DMS114 treated with DMSO at 0.1 percent for 48 hours (cell line): ENCODE results near the gene SLC25A41.

Source experiments
- DNase-seq: peaks from one replicate; lab custom pipeline; 2025; ENCODE audit not compliant: unreplicated experiment; lab: John Stamatoyannopoulos, UW

The SLC25A41 gene

GRCh38 chr19:6433663-6434062, at the start of gene SLC25A41:
SLC25A41 (minus strand) TSS chr19:6433763; CDS start chr19:6433693, 70 bp downstream.
- no peak for DNase-seq

DNA sequence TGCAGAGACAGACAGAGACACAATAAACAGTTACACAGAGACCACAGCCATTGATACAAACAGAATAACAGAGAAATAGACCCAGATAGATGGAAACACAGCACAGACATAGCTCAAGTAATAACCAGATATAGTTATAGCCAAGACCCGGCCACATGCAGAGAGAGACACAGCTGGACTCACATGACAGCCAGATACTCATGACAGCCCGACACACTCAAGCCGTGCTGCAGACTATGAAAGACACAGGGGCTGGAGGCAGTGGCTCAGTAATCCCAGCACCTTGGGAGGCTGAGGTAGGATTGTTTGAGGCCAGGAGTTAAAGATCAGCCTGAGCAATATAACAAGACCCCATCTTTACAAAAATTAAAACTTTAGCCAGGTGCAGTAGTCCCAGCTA, 49.7 kb upstream of the SLC25A41 start:
- no peak for DNase-seq

DNA sequence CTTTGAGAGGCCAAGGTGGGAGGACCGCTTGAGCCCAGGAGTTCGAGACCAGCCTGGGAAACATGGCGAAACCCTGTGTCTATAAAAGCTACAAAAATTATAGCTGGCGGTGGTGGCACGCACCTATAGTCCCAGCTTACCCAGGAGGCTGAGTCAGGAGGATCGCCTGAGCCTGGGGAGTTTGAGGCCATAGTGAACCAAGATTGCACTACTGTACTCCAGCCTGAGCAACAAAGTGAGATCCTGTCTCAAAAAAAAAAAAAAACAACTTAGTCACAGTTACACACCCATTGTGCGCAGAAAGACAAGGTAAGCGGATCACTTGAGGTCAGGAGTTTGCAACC, 48.8 kb upstream of the SLC25A41 start:
- DNase-seq: no peak

- DNase-seq: no peak
Measured at GRCh38 chr19:6481541-6482342, 48.2 kb upstream of the SLC25A41 start, which contains the start of gene DENND1C. DENND1C (minus strand) TSS chr19:6481787; CDS start chr19:6481695, 92 bp downstream.

- no peak for DNase-seq
Measured at GRCh38 chr19:6480848-6481415, 47.4 kb upstream of the SLC25A41 start.

GRCh38 chr19:6479836-6480398, 46.4 kb upstream of the SLC25A41 start:
- no peak for DNase-seq

DNA sequence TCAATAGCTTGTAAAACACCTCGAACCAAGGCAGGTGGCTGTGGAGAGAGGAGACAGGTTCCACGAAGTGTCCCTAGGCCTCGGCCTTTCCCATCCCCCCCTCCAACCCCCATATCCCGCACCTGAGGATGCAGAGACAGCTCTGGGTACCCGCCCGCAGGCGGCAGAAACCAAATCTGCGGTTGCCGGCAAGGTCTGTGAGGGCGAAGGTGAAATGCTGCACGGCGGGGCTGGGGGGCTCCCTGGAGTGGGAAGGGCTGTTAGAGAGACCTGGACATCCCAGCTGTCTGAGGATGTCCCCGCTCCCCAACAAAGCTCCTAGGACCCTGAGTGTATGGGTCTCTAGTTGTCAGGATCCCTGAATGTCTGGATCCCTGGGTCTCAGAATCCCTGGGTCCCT, 45.3 kb upstream of the SLC25A41 start:
- no peak for DNase-seq

DNA sequence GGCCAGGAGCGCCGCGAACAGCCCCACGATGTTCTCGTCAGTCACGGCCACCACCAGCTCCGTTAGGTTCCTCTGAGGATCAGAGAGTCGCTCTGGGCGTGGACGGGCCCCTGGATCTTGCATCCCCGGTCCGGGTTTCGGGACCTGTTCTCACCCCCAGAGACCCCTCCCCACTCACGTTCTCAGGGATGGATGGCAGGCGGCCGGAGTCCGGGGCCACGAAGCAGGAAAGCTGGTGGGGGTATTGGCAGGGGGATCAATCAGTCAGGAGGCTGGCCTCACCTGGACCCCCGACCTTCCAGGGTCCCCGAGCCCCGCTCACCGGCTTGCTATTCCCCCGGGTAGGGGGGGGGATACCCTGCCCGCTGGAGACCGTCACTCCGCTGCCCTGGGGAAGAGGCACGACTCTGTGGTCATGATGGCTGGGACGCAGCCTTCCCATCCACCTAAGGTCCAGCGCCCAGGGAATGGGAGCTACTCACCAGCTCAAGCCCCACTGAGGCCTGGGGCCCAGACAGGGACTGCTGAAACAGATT, 43.4 kb upstream of the SLC25A41 start:
- DNase-seq: no peak

- DNase-seq: peak; percentile 86
Measured at GRCh38 chr19:6476155-6476895, 42.8 kb upstream of the SLC25A41 start.

GRCh38 chr19:6475321-6476108, 42.0 kb upstream of the SLC25A41 start:
- DNase-seq: no peak

- no peak for DNase-seq
Measured at GRCh38 chr19:6473647-6474046, 40.1 kb upstream of the SLC25A41 start.

- DNase-seq: no peak
Measured at GRCh38 chr19:6472713-6473112, 39.1 kb upstream of the SLC25A41 start.

DNA sequence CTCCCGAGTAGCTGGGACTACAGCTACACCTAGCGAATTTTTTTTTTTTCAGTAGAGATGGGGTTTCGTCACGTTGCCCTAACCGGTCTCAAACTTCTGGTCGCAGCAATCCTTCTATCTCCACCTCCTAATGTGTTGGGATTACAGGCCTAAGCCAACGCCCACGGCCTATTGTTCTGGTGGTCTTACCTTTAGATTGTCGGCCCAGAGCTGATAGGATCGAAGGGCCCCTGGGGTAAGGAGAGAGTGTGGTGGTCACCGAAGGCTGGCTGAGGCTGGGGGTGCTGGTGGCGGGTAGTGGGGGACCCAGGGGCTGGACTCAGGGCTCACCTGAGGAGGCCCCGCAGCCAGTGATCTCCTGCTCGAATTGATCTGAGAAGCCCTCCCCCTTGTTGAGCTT, 37.5 kb upstream of the SLC25A41 start:
- DNase-seq: no peak

DNA sequence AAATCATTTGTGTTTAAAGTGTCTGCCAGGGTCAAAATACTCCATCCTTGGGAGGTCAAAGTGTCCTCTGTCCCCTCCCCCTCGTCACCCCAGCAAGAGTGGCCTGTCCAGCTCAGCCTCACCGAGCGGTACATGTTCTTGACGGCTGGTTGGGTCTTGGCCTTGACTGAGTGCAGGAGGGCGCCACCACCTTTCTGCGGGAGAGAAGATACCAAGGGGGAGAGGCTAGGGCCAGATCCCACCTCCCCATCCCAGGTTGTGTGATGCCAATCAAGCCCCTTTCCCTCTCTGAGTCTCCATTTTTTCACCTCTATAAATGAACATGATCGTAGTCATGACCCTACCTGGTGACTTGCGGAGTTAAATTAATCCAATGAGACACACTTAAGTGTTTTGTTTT, 36.6 kb upstream of the SLC25A41 start:
- no peak for DNase-seq

DNA sequence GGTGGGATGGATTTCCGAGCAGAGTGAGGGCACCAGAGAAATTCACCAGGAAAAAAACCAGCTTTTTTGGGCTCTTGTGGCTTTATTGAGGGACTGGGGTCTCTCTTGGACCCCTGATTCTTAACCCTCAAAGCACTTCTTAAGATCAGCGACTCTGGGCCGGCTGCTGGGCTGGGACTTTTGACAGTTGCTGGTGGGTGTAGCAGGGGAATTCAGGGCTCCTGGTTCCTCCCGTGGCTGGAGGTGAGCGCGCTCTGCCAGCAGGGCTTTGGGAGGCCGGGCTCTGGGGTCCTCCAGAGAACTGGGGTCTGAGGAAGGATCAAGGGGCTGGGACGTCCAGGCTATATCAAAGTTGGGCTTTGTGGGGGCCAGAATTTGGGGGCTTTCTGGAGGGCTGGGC, 33.8 kb upstream of the SLC25A41 start:
- DNase-seq: no peak

DNA sequence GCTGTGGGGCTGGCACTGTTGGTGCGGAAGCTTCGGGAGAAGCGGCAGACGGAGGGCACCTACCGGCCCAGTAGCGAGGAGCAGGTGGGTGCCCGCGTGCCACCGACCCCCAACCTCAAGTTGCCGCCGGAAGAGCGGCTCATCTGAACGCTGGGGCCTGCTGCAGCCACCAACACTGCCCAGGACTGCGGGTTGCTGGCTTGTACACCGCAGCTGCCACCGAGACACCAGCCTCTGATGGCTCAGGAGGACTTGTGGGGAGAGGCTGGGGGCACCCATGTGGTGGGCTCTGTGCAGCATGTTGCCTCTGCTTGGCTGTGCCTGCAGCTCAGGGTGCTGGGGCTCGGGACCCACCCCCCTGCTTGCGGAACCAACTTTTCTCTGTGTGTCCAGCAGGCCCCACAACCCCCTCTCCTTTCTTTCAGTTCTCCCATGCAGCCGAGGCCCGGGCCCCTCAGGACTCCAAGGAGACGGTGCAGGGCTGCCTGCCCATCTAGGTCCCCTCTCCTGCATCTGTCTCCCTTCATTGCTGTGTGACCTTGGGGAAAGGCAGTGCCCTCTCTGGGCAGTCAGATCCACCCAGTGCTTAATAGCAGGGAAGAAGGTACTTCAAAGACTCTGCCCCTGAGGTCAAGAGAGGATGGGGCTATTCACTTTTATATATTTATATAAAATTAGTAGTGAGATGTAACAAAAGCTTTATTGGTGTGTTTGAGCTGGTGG, 33.1 kb upstream of the SLC25A41 start:
- no peak for DNase-seq

DNA sequence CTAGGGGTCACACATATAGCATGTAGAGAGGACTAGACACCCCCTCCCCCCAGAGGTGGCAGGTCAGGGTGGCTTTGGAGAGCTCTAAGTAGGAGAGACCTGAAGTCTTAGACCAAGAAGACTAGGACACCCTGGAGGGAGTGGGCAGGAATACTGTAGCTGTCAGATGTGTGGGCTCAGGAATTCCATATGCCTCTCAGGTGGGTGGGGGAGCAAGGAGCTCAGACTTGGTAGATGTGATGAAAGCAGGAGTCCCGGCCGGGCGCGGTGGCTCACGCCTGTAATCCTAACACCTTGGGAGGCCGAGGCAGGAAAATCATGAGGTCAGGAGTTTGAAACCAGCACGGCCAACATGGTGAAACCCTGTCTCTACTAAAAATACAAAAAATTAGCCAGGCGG, 32.1 kb upstream of the SLC25A41 start:
- no peak for DNase-seq

DNA sequence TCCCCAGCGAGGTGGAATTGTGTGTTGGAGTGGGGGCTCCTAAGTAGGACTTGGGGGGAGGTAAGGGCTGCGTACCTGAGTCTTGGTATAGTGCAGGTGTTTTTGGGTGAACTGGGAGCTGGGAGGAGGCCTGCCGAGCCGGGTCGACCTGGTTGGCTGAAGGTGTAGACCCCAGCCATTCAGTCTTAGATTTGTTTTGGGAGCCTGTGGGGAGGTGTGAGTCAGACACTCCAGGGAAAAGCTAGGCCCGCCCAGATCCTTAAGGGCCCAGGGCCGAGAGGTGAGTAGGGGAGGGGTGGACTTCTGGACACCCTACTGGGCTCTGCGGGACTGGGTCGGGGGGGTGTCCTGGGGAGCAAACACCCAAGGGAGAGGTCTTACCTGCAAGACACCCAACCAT, 31.4 kb upstream of the SLC25A41 start:
- no peak for DNase-seq

- no peak for DNase-seq
Measured at GRCh38 chr19:6464070-6464873, 30.7 kb upstream of the SLC25A41 start, which contains the start of gene CRB3. CRB3 (plus strand) TSS chr19:6464271; CDS start chr19:6464702, 431 bp downstream.
